ENCODE measurements around the gene CEP295NL.

DNA sequence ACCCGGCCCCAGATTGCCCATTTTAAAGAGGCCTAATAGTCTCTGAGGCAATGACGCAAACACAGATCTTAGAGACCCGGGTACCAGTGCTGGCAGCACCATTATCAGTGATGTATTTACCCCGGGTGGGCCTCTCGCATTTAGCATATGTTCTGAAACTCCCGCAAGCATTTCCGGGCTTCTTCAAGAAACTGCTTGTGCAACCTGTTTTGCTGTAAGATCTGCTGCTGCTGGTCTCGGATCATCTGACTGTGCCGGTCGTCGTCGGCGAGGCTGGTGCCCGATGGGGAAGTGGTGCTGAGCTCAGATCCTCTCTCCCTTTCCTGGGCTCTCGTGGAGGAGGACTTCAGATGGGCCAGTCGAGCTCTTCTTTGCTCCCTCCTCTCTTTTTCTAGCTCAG is 12.5 kb downstream of the CEP295NL start:
- no peak for TF ChIP-seq POLR2A (IDR thresholded peaks at IDR 0.05; ENCODE audit: low read length)
- TF ChIP-seq, protein P1, sequence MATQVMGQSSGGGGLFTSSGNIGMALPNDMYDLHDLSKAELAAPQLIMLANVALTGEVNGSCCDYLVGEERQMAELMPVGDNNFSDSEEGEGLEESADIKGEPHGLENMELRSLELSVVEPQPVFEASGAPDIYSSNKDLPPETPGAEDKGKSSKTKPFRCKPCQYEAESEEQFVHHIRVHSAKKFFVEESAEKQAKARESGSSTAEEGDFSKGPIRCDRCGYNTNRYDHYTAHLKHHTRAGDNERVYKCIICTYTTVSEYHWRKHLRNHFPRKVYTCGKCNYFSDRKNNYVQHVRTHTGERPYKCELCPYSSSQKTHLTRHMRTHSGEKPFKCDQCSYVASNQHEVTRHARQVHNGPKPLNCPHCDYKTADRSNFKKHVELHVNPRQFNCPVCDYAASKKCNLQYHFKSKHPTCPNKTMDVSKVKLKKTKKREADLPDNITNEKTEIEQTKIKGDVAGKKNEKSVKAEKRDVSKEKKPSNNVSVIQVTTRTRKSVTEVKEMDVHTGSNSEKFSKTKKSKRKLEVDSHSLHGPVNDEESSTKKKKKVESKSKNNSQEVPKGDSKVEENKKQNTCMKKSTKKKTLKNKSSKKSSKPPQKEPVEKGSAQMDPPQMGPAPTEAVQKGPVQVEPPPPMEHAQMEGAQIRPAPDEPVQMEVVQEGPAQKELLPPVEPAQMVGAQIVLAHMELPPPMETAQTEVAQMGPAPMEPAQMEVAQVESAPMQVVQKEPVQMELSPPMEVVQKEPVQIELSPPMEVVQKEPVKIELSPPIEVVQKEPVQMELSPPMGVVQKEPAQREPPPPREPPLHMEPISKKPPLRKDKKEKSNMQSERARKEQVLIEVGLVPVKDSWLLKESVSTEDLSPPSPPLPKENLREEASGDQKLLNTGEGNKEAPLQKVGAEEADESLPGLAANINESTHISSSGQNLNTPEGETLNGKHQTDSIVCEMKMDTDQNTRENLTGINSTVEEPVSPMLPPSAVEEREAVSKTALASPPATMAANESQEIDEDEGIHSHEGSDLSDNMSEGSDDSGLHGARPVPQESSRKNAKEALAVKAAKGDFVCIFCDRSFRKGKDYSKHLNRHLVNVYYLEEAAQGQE (IDR thresholded peaks at IDR 0.05), result no peak
- TF ChIP-seq, protein P2, sequence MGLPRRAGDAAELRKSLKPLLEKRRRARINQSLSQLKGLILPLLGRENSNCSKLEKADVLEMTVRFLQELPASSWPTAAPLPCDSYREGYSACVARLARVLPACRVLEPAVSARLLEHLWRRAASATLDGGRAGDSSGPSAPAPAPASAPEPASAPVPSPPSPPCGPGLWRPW (IDR thresholded peaks at IDR 0.05), result no peak
- TF ChIP-seq, protein P3, sequence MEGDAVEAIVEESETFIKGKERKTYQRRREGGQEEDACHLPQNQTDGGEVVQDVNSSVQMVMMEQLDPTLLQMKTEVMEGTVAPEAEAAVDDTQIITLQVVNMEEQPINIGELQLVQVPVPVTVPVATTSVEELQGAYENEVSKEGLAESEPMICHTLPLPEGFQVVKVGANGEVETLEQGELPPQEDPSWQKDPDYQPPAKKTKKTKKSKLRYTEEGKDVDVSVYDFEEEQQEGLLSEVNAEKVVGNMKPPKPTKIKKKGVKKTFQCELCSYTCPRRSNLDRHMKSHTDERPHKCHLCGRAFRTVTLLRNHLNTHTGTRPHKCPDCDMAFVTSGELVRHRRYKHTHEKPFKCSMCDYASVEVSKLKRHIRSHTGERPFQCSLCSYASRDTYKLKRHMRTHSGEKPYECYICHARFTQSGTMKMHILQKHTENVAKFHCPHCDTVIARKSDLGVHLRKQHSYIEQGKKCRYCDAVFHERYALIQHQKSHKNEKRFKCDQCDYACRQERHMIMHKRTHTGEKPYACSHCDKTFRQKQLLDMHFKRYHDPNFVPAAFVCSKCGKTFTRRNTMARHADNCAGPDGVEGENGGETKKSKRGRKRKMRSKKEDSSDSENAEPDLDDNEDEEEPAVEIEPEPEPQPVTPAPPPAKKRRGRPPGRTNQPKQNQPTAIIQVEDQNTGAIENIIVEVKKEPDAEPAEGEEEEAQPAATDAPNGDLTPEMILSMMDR (IDR thresholded peaks at IDR 0.05), result no peak
- no peak for TF ChIP-seq EP300 (IDR thresholded peaks at IDR 0.05)
- TF ChIP-seq MAX (IDR thresholded peaks at IDR 0.05), result no peak
- no peak for TF ChIP-seq RCOR1 (IDR thresholded peaks at IDR 0.05; ENCODE audit: low read depth, low read length)
- TF ChIP-seq CHD2 (IDR thresholded peaks at IDR 0.05; ENCODE audit: low read length, partially characterized antibody), result no peak
- no peak for TF ChIP-seq MAZ (IDR thresholded peaks at IDR 0.05; ENCODE audit: borderline replicate concordance, low read depth, low read length)
- TF ChIP-seq, protein P4, sequence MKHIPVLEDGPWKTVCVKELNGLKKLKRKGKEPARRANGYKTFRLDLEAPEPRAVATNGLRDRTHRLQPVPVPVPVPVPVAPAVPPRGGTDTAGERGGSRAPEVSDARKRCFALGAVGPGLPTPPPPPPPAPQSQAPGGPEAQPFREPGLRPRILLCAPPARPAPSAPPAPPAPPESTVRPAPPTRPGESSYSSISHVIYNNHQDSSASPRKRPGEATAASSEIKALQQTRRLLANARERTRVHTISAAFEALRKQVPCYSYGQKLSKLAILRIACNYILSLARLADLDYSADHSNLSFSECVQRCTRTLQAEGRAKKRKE (CRISPR knock-in tag; IDR thresholded peaks at IDR 0.05; ENCODE audit: low read depth), result no peak

Measured in A549 (cell line).